ENCODE measurements around the gene TFF3.
A peak's percentile ranks its signal among the peaks of the same experiment; 100 is the strongest.

Gene TFF3

GRCh38 chr21:42287193-42288083, 27.8 kb downstream of the TFF3 start:
- no peak for DNase-seq

- DNase-seq, result no peak
Measured at GRCh38 chr21:42286416-42286815, 28.8 kb downstream of the TFF3 start.

GRCh38 chr21:42285569-42286245, 29.5 kb downstream of the TFF3 start:
- no peak for DNase-seq

GRCh38 chr21:42282715-42283114, 32.5 kb downstream of the TFF3 start:
- no peak for DNase-seq

GRCh38 chr21:42282021-42282420, 33.2 kb downstream of the TFF3 start:
- no peak for DNase-seq

- DNase-seq, result no peak
Measured at GRCh38 chr21:42281181-42281680, 34.0 kb downstream of the TFF3 start.

- no peak for DNase-seq
Measured at GRCh38 chr21:42280356-42281180, 34.6 kb downstream of the TFF3 start.

GRCh38 chr21:42279888-42280287, 35.3 kb downstream of the TFF3 start:
- no peak for DNase-seq

GRCh38 chr21:42279341-42279871, 35.8 kb downstream of the TFF3 start:
- no peak for DNase-seq

GRCh38 chr21:42278451-42279149, 36.6 kb downstream of the TFF3 start:
- DNase-seq, result no peak

GRCh38 chr21:42277593-42277992, 37.6 kb downstream of the TFF3 start:
- DNase-seq, result no peak

GRCh38 chr21:42276526-42277154, 38.6 kb downstream of the TFF3 start:
- DNase-seq, result no peak

- no peak for DNase-seq
Measured at GRCh38 chr21:42276076-42276475, 39.1 kb downstream of the TFF3 start.

GRCh38 chr21:42272984-42273600, 42.1 kb downstream of the TFF3 start:
- DNase-seq, result no peak

- DNase-seq, result no peak
Measured at GRCh38 chr21:42272109-42272962, 42.9 kb downstream of the TFF3 start.

GRCh38 chr21:42271065-42271464, 44.1 kb downstream of the TFF3 start:
- no peak for DNase-seq

GRCh38 chr21:42269386-42269785, 45.8 kb downstream of the TFF3 start:
- DNase-seq, result peak; percentile 77

- DNase-seq, result no peak
Measured at GRCh38 chr21:42266971-42267556, 48.1 kb downstream of the TFF3 start.

GRCh38 chr21:42265231-42265812, 49.9 kb downstream of the TFF3 start:
- no peak for DNase-seq

All from NCI-H1436 (cell line).